HEK293 (cell line): ENCODE results near the gene GJD3.

ENCODE experiments used
- AEBP2 ChIP-seq: fragments of 450-650 bp; formaldehyde crosslinking; IDR thresholded peaks from 2 replicates; pipeline ENCODE4 v1.5.1; 2016; ENCODE audit warnings: missing biosample characterization, missing genetic modification characterization, borderline replicate concordance
- ELK4 ChIP-seq: IDR thresholded peaks from 2 replicates; pipeline ENCODE4 v1.6.1; 2011; ENCODE audit warnings: mild to moderate bottlenecking, low read depth, low read length, borderline replicate concordance
- FEZF1 ChIP-seq: fragments of 450-650 bp; formaldehyde crosslinking; IDR thresholded peaks from 2 replicates; pipeline ENCODE4 v1.5.1; 2016; ENCODE audit warnings: missing biosample characterization, missing genetic modification characterization
- HOXD13 ChIP-seq: sonication (generic); formaldehyde crosslinking; IDR thresholded peaks from 2 replicates; pipeline ENCODE4 v1.8.0; 2022; ENCODE audit warnings: missing genetic modification reagents, borderline replicate concordance
- KLF8 ChIP-seq: fragments of 450-650 bp; formaldehyde crosslinking; IDR thresholded peaks from 2 replicates; pipeline ENCODE4 v1.5.1; 2016; ENCODE audit warnings: missing biosample characterization, missing genetic modification characterization
- MZF1 ChIP-seq: fragments of 450-650 bp; formaldehyde crosslinking; IDR thresholded peaks from 2 replicates; pipeline ENCODE4 v1.5.1; 2017; ENCODE audit warnings: missing biosample characterization, missing genetic modification characterization, borderline replicate concordance
- ZBTB44 ChIP-seq: fragments of 450-650 bp; IDR thresholded peaks from 2 replicates; pipeline ENCODE4 v1.5.1; 2018; ENCODE audit warnings: missing biosample characterization, mild to moderate bottlenecking, missing genetic modification characterization
- ZFP37 ChIP-seq: fragments of 450-650 bp; formaldehyde crosslinking; IDR thresholded peaks from 2 replicates; pipeline ENCODE4 v1.5.1; 2016; ENCODE audit warnings: missing biosample characterization, missing genetic modification characterization
- ZNF112 ChIP-seq: fragments of 450-650 bp; formaldehyde crosslinking; IDR thresholded peaks from 2 replicates; pipeline ENCODE4 v1.5.0; 2017; ENCODE audit warnings: missing biosample characterization, missing genetic modification characterization
- ZNF169 ChIP-seq: fragments of 450-650 bp; formaldehyde crosslinking; IDR thresholded peaks from 2 replicates; pipeline ENCODE4 v1.5.1; 2016; ENCODE audit warnings: missing biosample characterization, missing genetic modification characterization
- ZNF18 ChIP-seq: fragments of 450-650 bp; formaldehyde crosslinking; IDR thresholded peaks from 2 replicates; pipeline ENCODE4 v1.5.1; 2016; ENCODE audit warnings: missing biosample characterization, missing genetic modification characterization
- ZNF184 ChIP-seq: fragments of 450-650 bp; IDR thresholded peaks from 2 replicates; pipeline ENCODE4 v1.5.1; 2018; ENCODE audit warnings: missing biosample characterization, mild to moderate bottlenecking, missing genetic modification characterization
- ZNF239 ChIP-seq: fragments of 450-650 bp; formaldehyde crosslinking; IDR thresholded peaks from 2 replicates; pipeline ENCODE4 v1.5.1; 2016; ENCODE audit warnings: missing biosample characterization, missing genetic modification characterization
- ZNF274 ChIP-seq, 2 experiments: fragments of 200-500 bp in 1 of 2; fragments of 450-650 bp in 1 of 2; sonication (Bioruptor generic) in 1 of 2; formaldehyde crosslinking in 1 of 2; IDR thresholded peaks; 2 replicates each; pipeline versions ENCODE4 v1.5.1 to v1.6.1; 2014 to 2016; ENCODE audit warnings: borderline replicate concordance in 1 of 2, inconsistent platforms in 1 of 2, low read length in 1 of 2, missing biosample characterization in 1 of 2, missing genetic modification characterization in 1 of 2
- ZNF354C ChIP-seq: fragments of 450-650 bp; formaldehyde crosslinking; IDR thresholded peaks from 2 replicates; pipeline ENCODE4 v1.5.1; 2016; ENCODE audit warnings: missing biosample characterization, missing genetic modification characterization, low read depth, borderline replicate concordance
- ZNF366 ChIP-seq: fragments of 450-650 bp; formaldehyde crosslinking; conservative IDR thresholded peaks from 2 replicates; pipeline ENCODE4 v1.5.1; 2016; ENCODE audit warnings: missing biosample characterization, missing genetic modification characterization
- ZNF391 ChIP-seq: fragments of 450-650 bp; formaldehyde crosslinking; IDR thresholded peaks from 2 replicates; pipeline ENCODE4 v1.5.1; 2016; ENCODE audit warnings: low read depth, missing biosample characterization, missing genetic modification characterization, borderline replicate concordance
- ZNF394 ChIP-seq: fragments of 450-650 bp; formaldehyde crosslinking; IDR thresholded peaks from 2 replicates; pipeline ENCODE4 v1.5.1; 2016; ENCODE audit warnings: missing biosample characterization, missing genetic modification characterization, mild to moderate bottlenecking, moderate library complexity, borderline replicate concordance
- ZNF530 ChIP-seq: fragments of 450-650 bp; formaldehyde crosslinking; IDR thresholded peaks from 2 replicates; pipeline ENCODE4 v1.5.1; 2016; ENCODE audit warnings: low read depth, missing biosample characterization, missing genetic modification characterization
- ZNF701 ChIP-seq: fragments of 450-650 bp; formaldehyde crosslinking; IDR thresholded peaks from 2 replicates; pipeline ENCODE4 v1.5.1; 2016; ENCODE audit warnings: missing biosample characterization, missing genetic modification characterization
- TF ChIP-seq, protein P1 (sequence below): fragments of 450-650 bp; formaldehyde crosslinking; IDR thresholded peaks from 2 replicates; pipeline ENCODE4 v1.5.1; 2016; ENCODE audit warnings: missing biosample characterization, missing genetic modification characterization, borderline replicate concordance
- TF ChIP-seq, protein P2 (sequence below): fragments of 450-650 bp; formaldehyde crosslinking; conservative IDR thresholded peaks from 2 replicates; pipeline ENCODE4 v1.5.1; 2016; ENCODE audit warnings: low read depth, missing biosample characterization, missing genetic modification characterization

GJD3 gene

DNA sequence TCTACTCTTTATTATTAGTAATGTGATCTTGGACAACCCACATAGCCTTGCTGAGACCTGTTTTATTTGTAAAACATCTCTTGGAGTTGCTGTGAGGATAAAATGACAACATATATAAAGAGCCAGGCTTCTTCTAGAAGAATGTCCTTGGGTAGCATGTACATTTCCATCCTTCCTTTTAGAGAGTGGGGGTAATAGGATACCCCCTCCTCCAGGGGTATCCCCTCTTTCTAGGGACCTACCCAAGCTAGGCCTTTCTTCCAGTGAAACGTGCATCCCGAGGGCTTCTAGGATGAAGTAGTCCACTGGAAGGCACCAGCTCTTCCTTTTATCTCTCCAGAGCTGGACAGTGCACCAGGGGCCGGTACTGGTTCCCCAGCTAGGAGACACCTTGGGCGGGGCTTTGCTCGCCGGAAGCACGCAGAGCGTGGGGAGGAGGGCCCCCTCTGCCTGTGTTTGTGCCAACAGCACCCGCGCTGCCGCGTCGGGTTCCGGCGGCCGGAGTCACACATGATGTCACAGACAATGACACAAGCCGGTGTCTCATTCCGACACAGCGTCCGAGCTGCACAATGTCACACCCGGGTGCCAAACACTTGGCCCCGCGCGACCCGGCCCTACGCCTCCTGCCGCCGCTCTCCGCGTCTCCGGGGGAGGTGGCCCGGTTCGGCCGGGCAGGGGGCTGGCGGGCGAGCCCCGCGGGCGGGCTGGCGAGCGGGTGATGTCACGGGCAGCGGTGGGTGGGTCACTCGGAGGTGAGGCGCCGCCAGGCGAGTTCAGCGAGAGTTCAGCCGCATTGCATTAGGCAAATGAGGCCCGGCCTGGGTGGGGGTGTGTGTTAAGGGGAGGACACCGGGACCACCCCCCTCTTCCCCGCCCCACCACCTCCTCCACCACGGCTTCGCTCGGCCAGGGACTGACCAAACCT lies 23.4 kb downstream of the GJD3 start (continued):
- no peak for TF ChIP-seq ZNF112 (tag by site-specific recombination)
- no peak for TF ChIP-seq AEBP2 (tag by site-specific recombination)
- TF ChIP-seq FEZF1 (tag by site-specific recombination): no peak
- no peak for TF ChIP-seq ZNF169 (tag by site-specific recombination)
- no peak for TF ChIP-seq ZNF391 (tag by site-specific recombination)
- TF ChIP-seq KLF8 (tag by site-specific recombination): peak; percentile 21
- TF ChIP-seq ZNF530 (tag by site-specific recombination): no peak
- TF ChIP-seq ZNF18 (tag by site-specific recombination): no peak
- no peak for TF ChIP-seq ZBTB44 (tag by site-specific recombination)
- TF ChIP-seq ZNF354C (tag by site-specific recombination): no peak
- TF ChIP-seq, protein P1, sequence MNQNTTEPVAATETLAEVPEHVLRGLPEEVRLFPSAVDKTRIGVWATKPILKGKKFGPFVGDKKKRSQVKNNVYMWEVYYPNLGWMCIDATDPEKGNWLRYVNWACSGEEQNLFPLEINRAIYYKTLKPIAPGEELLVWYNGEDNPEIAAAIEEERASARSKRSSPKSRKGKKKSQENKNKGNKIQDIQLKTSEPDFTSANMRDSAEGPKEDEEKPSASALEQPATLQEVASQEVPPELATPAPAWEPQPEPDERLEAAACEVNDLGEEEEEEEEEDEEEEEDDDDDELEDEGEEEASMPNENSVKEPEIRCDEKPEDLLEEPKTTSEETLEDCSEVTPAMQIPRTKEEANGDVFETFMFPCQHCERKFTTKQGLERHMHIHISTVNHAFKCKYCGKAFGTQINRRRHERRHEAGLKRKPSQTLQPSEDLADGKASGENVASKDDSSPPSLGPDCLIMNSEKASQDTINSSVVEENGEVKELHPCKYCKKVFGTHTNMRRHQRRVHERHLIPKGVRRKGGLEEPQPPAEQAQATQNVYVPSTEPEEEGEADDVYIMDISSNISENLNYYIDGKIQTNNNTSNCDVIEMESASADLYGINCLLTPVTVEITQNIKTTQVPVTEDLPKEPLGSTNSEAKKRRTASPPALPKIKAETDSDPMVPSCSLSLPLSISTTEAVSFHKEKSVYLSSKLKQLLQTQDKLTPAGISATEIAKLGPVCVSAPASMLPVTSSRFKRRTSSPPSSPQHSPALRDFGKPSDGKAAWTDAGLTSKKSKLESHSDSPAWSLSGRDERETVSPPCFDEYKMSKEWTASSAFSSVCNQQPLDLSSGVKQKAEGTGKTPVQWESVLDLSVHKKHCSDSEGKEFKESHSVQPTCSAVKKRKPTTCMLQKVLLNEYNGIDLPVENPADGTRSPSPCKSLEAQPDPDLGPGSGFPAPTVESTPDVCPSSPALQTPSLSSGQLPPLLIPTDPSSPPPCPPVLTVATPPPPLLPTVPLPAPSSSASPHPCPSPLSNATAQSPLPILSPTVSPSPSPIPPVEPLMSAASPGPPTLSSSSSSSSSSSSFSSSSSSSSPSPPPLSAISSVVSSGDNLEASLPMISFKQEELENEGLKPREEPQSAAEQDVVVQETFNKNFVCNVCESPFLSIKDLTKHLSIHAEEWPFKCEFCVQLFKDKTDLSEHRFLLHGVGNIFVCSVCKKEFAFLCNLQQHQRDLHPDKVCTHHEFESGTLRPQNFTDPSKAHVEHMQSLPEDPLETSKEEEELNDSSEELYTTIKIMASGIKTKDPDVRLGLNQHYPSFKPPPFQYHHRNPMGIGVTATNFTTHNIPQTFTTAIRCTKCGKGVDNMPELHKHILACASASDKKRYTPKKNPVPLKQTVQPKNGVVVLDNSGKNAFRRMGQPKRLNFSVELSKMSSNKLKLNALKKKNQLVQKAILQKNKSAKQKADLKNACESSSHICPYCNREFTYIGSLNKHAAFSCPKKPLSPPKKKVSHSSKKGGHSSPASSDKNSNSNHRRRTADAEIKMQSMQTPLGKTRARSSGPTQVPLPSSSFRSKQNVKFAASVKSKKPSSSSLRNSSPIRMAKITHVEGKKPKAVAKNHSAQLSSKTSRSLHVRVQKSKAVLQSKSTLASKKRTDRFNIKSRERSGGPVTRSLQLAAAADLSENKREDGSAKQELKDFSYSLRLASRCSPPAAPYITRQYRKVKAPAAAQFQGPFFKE: no peak
- TF ChIP-seq ZFP37 (tag by site-specific recombination): no peak
- no peak for TF ChIP-seq HOXD13
- TF ChIP-seq ZNF274 (IDR thresholded peaks at IDR 0.05; ENCODE audit: low read length): no peak
- no peak for TF ChIP-seq ZNF274 (tag by site-specific recombination; IDR thresholded peaks at IDR 0.05; ENCODE audit: borderline replicate concordance)
- TF ChIP-seq, protein P2, sequence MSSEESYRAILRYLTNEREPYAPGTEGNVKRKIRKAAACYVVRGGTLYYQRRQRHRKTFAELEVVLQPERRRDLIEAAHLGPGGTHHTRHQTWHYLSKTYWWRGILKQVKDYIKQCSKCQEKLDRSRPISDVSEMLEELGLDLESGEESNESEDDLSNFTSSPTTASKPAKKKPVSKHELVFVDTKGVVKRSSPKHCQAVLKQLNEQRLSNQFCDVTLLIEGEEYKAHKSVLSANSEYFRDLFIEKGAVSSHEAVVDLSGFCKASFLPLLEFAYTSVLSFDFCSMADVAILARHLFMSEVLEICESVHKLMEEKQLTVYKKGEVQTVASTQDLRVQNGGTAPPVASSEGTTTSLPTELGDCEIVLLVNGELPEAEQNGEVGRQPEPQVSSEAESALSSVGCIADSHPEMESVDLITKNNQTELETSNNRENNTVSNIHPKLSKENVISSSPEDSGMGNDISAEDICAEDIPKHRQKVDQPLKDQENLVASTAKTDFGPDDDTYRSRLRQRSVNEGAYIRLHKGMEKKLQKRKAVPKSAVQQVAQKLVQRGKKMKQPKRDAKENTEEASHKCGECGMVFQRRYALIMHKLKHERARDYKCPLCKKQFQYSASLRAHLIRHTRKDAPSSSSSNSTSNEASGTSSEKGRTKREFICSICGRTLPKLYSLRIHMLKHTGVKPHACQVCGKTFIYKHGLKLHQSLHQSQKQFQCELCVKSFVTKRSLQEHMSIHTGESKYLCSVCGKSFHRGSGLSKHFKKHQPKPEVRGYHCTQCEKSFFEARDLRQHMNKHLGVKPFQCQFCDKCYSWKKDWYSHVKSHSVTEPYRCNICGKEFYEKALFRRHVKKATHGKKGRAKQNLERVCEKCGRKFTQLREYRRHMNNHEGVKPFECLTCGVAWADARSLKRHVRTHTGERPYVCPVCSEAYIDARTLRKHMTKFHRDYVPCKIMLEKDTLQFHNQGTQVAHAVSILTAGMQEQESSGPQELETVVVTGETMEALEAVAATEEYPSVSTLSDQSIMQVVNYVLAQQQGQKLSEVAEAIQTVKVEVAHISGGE: peak; percentile 83
- peak; percentile 51; the same call in 1 of the 2 replicates for TF ChIP-seq ZNF366 (tag by site-specific recombination)
- no peak for TF ChIP-seq ZNF239 (tag by site-specific recombination)
- TF ChIP-seq ZNF701 (tag by site-specific recombination): no peak
- TF ChIP-seq ELK4: no peak
- TF ChIP-seq MZF1 (tag by site-specific recombination): no peak
- TF ChIP-seq ZNF394 (tag by site-specific recombination): no peak
- TF ChIP-seq ZNF184 (tag by site-specific recombination): peak; percentile 59; the same call in 1 of the 2 replicates
